ENCODE measurements around the gene SLC4A2.

The SLC4A2 gene

DNA sequence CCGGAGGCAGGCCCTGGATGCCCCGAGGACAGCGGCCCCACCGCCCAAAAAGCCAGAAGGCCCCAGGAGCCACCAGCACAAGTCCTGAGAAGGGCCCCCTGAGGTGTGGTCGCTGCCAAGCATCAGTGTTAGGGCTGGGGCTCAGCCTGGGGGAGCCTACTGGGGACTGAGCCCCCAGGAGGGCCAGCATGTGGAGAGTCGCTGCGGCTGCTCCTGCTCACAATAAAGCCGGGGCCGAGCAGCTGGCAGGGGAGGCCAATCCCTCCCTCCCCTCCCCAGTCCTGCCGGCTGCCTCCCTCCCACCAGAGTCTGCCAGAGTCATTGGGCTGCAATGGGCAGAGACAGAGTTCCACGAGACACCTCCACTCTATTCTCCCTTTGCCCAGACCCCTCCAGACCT lies 14.1 kb upstream of the SLC4A2 start:
- no peak for DNase-seq

DNA sequence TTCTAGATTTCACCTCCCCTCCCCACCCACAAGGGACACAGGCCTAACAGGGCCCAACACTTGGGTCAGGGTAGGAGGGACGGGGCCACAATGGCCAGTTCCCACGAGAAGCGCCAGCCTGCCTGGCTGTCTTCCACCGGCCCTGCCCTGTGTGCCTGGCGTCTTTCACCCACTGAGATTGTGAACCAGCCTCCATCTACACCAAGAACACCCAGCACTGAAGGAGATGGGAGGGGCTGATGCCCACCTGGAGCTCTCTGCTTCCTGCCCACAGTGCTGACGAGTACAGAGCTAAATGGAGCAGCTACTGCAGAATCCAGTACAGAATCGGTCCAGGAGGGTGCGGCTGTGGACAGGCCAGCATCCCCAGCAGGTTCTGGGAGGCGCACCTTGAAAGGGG lies 13.4 kb upstream of the SLC4A2 start:
- DNase-seq = no peak

DNA sequence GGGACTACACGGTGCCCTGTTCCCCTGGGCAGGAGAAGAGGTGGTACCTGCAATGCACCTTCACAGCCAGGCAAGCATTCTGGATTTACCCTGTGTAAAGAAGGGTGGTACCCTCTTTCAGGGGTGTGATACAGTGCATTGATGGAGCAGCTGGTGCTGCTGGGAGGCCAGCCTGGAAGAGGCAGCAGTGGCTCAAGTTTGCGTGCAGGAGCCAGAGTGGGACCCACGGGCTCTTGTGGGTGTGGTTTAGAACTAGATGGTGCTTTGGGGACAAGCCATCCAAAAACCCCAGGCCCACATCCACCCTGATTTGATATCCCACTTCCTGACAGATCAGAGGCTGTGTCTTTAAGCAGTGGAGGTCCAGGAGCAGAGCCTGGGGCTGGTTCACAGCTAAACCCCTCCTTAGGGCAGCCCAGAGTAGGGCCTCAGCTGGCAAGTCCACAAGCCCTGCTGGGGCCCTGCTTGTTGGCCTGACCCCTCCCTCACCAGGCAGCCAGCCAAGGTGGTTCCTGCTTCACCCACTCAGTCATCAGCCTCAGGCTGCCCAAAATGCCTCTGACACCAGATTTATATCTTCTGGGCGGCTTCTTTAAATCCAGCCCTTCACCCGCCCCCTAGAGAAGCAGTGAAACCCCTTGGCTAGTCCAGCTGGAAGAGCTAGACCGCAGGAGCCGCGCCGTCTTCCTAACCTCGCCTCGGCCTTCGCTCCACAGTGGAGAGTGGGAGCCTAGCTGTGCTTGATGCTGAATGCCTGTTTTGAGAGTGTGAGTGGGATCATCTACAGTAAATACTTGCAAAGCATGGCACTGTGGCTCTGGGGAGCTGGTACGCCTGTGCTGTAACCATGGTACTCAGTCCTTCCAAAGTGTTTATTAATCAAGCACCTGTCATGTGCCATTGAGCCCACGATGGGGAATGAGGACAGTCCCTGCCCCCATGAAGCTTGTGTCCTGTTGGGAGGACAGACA lies 12.5 kb upstream of the SLC4A2 start:
- no peak for DNase-seq

DNA sequence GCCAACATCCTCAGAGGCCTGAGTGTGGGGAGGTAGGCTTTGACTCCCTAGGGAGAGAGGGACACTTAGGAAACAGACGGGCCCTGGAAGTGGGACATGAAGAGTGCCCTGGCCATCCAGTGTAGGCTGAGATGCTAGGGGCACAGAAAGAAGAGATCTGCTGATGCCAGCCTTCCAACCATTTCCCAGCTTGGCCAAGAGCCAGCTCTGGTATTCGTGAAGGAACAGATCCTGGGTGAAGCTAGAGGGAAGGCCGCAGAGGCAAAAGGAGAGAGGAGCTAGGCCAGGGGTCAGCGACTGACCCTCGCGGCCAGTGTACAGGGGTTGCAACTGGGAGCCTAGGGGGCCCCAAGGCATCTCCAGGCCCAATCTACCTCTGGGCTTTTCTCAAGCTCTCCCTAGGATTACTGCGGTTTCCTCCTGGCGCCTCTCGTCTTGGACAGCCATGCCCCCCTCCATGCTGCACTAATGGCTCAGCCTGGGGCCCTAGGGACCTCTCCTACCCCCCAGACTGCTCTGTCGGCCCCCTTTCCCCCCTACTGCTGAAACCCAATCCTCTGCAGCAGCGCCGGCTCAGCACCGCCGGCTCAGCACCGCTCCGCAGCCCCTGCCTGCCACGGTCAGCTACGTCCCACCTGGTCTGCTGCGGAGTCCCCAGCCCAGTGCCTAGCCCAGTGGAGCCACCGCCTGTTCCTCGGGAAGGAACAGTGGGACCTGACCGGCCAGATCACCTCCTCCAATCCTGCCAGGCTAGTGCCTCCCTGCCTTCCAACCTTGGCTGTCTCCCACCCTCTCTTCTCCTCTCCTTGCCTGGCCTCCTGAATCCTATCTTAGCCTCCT lies 11.2 kb upstream of the SLC4A2 start, which contains the start of gene ASIC3:
Gene ASIC3 (plus strand): TSS at position 556 of the 840 bp plus-strand sequence. CDS start 355 bp downstream, outside the sequence.
- DNase-seq = no peak

DNA sequence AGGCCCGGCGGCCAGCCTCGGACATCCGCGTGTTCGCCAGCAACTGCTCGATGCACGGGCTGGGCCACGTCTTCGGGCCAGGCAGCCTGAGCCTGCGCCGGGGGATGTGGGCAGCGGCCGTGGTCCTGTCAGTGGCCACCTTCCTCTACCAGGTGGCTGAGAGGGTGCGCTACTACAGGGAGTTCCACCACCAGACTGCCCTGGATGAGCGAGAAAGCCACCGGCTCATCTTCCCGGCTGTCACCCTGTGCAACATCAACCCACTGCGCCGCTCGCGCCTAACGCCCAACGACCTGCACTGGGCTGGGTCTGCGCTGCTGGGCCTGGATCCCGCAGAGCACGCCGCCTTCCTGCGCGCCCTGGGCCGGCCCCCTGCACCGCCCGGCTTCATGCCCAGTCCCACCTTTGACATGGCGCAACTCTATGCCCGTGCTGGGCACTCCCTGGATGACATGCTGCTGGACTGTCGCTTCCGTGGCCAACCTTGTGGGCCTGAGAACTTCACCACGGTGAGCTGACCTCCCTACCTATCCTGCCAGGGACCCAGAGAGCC lies 10.4 kb upstream of the SLC4A2 start:
- DNase-seq = no peak

DNA sequence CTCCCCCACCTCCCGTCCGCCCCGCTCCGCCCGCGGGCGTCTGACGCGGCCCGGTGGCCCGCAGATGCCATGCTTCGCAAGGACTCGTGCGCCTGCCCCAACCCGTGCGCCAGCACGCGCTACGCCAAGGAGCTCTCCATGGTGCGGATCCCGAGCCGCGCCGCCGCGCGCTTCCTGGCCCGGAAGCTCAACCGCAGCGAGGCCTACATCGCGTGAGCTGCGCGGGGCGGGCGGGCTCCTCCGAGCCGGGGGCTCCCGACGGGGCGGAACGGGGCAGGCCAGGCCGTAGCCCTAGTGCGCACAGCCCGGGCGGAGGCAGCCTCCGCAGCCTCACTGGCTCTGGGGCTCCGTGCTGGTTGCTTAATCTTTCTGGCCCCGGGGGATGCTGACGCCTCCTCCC lies 8.3 kb upstream of the SLC4A2 start:
- DNase-seq = no peak

DNA sequence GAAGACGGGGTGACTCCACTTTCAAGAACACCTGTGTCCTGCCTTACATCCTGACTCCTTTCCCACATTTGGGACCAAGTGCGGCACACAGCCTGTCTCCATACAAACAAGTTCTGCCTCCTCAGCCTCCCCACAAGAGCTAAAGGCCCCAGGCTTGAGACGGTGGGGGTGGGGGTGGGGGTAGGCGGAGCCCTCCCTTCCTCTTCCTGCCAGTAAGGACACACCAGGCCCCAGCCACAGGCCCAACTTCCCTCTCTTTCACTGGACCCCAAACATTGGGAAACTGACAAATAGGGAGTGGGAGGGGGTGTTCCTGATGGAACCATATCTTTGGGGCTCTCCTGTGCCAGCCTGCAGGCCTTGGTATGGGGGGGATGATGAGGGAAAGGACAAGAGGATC lies 6.3 kb upstream of the SLC4A2 start:
- DNase-seq = no peak

DNA sequence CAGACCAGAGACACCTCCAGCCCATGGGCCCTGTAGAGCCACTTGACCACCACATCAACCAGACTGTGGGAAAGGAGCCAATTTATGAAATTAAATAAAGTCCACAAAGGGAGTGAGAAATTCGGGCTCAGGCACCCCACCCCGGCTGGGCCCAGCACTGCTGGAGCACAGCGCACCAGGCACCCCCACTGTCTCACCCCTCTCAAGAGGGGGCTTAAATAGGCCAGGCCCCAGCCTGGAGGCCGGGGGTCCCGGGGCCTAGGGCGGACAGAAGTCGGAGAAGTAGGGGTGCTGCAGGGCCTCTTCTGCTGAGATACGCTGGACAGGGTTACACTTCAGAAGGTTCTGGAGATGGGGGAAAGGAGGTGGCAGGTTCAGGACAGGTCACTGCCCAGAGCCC lies 5.6 kb upstream of the SLC4A2 start:
- no peak for DNase-seq

DNA sequence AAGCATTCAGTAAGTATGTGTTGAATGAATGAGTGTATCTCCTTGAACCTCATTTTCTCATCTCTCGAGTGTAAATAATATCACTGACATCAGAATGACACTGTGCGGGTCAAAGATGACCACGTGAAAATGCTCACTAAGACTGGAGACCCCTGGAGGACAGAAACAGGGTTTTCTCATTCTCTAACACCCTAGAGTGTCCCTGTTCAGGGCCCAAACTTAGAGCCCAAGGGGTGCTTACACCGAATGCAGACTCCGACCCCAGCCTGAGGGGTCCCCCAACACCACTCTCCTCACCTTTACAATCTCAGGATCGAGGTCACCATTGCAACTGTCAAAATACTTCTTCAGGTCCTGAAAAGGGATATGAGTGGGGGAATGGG lies 3.1 kb upstream of the SLC4A2 start:
- no peak for DNase-seq

DNA sequence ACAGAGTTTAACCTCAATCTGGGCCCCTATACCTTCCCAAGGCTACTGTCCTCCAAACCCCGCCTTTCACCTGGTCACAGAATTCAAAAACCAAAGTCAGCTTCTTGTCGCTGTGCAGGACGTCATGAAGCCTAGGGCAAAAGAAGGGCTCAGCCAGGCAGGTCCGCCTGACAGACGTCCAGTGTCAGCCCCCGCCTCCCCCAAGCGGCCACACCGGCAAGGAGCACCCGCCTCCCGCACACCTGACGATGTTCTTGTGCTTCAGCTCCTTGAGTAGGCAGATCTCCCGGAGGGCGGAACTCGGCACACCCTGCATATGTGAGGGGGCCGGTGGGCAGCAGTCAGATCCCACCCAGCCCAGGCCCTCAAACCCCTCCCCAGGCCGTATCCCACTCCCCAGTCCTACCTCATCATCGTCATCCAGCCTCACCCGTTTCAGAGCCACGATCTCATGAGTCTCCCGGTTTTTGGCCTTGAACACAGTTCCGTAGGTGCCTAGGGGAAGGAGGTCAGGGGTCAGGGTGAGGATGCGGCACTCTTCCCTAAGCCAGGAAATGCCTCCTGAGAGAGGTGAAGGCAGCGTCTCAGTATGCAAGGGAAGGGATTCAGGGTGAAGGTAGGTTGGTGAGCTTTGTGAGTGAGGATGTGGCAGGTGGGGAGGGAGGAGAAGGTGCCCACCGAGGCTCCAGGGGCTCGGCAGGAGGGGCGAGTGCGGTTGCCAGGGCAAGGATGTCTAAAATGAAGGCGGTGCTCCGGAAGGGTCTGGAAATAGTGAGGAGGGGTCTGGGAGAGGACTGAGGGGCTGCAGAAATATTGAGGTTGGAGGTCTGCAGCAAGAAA lies 2.5 kb upstream of the SLC4A2 start:
- DNase-seq = no peak

DNA sequence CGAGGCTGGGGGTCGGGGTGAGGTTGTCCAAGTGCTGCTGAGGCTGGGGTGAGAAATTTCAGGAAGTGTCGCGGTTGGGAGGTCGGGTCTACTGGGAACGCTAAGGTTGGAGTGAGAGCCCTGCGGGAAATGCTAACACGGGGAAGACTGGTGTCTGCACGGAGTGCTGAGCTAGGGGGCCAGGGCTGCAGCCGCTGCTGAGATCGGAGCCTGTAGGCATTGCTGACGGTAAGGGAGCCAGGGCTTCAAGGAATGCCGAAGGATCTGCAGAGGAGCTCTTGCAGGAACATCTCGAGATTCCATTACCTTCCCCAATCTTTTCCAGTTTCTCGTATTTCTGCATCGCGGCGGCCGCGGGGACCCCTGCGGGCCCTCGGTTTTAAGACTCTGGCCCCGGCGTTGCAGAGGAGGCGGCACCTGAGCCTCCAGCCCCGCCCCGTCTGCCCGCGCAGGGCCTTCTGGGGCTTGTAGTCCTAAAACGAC lies 1.8 kb upstream of the SLC4A2 start, which contains the start of gene CDK5:
Gene CDK5 (minus strand): TSS at position 392 of the 483 bp plus-strand sequence. CDS start 49 bp downstream, at position 343.
- no peak for DNase-seq

DNA sequence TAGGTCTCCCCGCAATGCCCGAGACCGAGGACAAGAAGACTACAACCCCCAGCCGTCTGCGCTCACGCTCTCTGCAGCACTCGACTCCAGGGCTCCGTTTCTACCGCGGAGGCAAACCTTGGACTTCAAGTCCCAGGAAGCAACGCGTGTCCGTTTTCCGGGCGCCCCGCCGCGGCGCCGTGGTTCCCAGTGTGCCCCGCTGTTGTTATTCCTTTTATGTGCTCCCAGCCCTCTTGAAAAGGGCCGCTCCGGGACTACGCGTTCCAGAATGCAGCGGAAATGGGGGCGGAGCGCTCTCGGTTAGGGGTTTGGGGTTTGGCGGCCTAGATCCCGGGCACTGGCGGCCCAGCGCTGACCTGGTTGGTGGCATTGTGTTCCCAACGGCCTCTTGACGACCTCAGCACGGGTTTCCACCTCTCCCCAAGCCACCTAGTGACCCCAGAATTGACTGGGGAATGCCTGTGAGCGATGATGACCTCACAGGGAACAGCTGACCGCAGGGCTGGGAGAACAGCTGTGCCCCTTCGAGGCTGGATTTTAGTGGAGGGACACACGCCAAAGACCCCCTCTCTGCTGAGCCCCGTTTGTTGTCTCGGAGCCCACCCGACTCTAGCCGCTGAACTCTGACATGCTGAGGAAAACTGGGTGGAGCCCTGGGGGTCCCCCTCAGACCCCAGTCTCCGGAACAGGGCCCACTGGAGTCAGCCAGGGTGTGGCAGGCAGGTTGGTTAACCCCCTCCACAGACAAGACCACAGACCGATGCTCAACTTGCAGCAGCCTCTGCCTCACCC lies 1.2 kb upstream of the SLC4A2 start:
- peak; percentile 99 for DNase-seq

DNA sequence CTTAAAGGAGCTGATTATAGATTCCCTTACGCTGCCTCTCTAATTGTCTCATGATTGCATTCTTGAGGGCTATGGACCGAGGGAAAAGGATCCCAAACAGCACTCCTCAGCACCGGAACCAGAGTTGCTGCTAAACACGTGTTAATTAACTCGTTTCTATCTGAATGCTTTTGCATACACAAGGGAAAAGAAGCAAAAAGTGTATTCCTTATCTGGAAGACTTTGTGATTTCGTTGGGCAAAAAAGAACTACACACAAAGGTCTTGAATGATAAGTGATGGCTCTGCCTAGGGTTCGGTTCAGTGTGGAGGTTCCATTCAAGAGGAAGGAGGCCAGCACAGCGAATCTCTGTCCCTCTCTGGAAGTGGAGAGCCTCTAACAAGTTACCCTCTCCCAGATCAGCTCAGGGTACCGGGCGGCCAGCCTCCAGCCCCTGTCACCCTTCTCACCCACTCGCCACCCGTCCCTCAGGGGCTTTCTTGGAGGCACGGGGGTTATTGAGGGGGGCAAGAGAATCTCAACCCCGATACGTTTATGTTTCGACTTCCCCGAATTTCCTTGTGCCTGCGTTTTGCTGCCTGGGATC lies 515 bp upstream of the SLC4A2 start:
- no peak for DNase-seq

DNA sequence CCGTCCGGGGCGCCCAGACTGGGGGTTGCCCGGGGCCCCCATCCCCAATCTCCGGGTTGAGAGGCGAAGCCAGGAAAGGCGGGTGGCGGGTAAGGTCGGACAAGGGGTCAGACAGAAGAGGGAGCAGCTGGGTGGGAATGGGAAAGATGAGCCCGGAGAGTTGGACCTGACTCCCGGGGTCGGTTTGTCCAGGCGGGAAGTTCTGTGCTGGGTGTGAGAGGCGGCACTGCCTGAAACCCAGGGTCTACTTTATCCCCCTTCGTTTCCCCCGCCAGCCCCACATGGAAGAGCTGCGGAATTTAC lies 675 bp downstream of the SLC4A2 start:
- no peak for DNase-seq

DNA sequence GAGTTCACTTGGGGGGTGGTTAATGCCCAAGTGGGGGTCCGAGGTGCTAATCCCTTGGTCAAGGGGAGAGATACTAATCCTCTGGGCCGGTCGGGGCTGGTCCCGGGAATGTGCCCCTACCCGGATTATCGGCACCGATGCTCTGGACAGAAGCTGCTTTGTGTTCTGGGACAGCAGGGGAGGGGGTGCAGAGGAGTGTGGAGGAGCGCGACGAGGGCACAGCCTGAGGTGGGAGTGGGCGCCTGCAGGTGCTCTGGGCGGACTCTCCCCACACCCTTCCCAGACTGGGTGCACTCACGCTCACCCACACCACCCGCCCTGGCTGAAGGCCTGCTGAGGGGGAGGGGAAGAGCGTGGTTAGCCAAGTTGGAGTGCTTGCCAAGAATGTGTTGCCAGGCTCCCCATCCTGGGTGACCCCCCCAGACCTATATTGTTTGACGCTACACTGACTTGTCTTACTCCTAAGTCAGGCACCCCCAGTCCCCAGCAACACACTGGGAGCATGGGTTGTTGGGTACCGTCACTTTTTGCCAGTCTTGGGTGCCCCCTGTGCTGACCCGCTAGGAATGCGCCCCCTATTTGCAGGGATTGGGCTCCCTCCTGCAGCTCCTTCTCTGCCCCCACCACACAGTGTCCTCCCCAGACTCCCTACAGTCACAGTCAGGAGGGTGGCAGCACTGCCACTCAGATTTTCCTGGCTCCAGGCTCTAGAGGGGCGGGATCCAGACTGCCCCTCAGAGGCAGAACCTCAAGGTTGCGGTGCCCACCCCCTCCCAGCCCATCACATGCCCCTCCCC lies 1.2 kb downstream of the SLC4A2 start:
- no peak for DNase-seq

DNA sequence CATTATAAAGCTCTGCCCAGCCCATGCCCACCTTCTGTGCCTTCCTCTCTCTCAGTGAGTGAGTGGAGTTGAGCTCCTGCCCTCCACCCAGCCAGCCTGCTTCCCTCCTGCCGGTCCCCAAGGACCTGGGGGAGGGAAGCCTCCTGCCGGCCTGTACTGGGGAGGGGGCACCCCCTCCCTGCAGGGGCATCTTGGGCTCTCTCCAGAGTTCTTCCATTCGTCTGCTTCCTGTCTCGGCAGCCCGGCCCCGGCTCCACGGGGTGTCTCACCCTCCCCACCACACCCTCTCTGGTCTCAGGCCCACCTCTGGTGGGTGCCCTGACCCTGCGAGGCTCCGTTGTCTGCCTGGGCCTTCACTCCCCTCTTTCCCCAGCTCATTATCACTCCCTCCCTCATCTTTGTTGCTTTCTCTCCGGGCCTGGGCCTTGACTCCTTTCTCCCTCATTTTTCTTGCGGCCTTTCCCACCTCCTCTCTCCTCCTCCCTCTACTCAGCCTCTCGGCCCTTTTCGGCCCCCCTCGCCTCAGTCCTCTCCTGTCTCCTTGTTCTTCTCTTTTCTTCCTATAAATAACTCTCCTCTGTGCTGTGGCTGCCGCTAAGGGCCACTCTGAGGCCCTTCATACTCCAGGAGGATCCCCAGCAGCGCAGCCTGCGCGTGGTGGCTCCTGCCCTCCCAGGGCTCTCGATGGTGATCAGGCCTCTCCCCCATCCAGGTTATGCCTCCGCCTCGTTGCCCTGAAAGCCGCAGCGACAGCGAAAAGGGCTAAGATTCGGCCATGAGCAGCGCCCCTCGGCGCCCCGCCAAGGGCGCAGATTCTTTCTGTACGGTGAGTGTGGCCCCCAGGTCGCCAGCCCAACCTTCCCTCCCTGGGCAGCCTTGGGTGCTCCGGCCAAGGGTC lies 2.1 kb downstream of the SLC4A2 start:
- DNase-seq = peak; percentile 51 to 80

DNA sequence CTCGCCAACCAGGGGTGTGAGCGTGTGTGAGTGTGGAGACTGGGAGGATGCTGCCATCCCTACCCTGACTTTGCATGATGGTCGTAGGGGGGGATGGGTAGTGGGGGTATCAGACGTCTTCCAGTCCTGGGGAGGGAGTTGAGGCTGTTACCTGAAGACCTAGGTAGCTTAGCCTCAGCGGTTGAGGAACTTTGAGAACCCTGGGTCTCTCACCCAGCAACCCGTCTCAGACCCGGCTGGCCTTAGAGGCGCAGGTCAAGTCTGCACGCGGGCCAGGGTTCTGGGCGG lies 2.7 kb downstream of the SLC4A2 start:
- DNase-seq = no peak

DNA sequence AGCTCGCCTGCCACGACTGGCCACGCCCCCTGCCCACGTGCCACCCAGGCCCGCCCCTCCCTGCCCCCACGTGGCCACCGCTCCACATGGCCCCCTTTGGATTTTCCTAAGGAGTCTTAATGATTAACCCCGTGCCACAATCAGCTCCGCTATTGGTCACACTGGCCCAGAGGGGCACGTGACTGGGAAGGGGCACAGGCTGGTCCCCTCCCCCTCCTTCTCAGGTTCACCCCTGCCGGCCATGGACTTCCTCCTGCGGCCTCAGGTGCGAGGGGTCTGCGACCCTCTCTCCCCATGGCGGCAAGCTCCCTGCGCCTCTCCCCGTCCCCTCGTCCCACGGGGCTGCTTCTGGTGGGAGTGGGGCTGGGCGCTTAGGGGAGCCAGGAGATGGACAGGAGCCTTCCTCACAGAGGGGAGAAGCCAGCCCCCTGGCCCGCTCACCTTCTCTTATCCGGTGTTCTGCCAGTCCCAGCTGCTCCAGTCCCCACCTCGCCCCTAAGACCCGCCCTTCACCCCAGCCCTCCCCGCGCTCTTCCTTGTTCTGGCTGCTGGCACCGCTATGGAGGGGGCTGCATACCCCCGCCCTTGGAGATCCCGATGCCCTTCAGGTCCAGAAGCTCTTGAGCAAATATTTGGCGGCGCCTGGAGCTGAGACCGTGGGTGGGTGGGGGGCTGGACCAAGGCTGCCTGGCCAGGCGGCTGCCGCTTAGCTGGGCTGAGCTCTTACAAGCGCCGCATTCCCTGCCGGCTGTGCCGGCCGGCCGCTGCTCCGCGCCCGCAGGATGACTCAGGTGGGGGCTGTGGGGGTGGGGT lies 3.2 kb downstream of the SLC4A2 start:
- peak in 1 of 2 experiments; percentile 33 for DNase-seq

DNA sequence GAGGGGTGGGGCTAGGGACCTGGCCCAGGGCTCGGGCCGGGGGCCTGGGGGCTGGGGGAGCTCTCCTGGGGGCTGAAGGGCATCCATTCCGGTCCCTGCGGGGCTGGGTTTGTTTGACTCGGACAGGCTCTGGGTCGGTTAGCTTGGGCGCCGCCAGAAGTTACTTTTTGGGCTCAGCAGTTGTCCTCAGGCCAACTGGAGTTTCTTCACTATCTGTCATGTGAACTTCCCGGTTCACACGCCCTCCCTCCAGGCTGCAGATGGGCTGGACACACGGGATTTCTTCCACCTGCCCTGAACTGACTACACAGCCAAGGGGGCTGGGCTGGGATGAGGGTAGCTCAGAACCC lies 3.8 kb downstream of the SLC4A2 start:
- no peak for DNase-seq

Measured in NCI-H187 (cell line).